ENCODE measurements around the gene GPATCH11.

Gene GPATCH11

DNA sequence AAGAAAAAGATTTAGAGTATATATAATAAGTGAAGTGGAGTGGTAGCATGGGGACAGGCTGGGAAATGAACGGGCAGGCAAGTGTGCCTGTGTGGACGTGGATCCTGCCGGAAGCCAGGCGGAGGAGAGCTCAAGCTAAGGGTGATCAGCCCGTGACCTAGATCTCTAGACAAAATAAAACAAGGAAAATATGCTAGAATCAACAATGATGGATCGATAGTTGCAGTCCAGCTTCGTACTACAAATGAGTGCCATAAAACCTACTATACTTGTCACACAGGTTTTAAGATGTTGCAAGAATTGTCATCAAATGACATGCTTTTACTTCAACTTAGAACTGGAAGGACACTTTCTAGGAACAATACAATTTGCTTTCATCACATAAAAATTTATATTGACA, 64.0 kb downstream of the GPATCH11 start:
- Histone ChIP-seq H3K4me3 (ENCODE audit: low read length in 2 of 2) (no peak overlapping the region), H2AK5ac (ENCODE audit: low read depth, low read length) (no peak overlapping the region), H2AFZ (ENCODE audit: low read length) (no peak overlapping the region), H2BK15ac (ENCODE audit: low read length) (no peak overlapping the region), H3K4ac (ENCODE audit: low read length) (no peak overlapping the region), H3K4me2 (ENCODE audit: insufficient read depth, low read length, poor library complexity, severe bottlenecking) (no peak overlapping the region), H3K9ac (ENCODE audit: low read depth, low read length, poor library complexity) (no peak overlapping the region), H2BK12ac (ENCODE audit: low read length) (no peak overlapping the region), H3K14ac (ENCODE audit: low read length) (no peak overlapping the region), H3K4me1 (ENCODE audit: control insufficient read depth in 2 of 2, insufficient read depth in 1 of 2, low read depth in 1 of 2, low read length in 2 of 2) (no peaks in the 10 kb centered on the region), H3K18ac (ENCODE audit: low read length) (no peak overlapping the region), H3K9me3 (replicated peaks in 1 of 2; ENCODE audit: control insufficient read depth in 2 of 2, insufficient read depth in 1 of 2, low read depth in 1 of 2, low read length in 2 of 2) (peaks cover 0 to 4% of the 10 kb centered on the region in 2 donors), H3K27ac (replicated peaks; ENCODE audit: low read length) (no peak overlapping the region), H3K36me3 (replicated peaks in 1 of 2; ENCODE audit: control insufficient read depth in 2 of 2, insufficient read depth in 2 of 2, low read length in 2 of 2) (peaks cover 9 to 64% of the 10 kb centered on the region in 2 donors), H3K79me1 (ENCODE audit: low read depth, low read length) (no peaks in the 10 kb centered on the region), H2BK120ac (ENCODE audit: low read depth, low read length) (no peak overlapping the region), H4K8ac (ENCODE audit: low read depth, low read length) (no peak overlapping the region), H2BK5ac (ENCODE audit: low read length) (no peak overlapping the region), H3K27me3 (ENCODE audit: control insufficient read depth in 3 of 3, insufficient read depth in 3 of 3, low read depth in 1 of 3, low read length in 3 of 3) (no peaks in the 10 kb centered on the region), H4K91ac (ENCODE audit: low read depth, low read length, poor library complexity) (no peak overlapping the region), H3K23ac (ENCODE audit: low read depth, low read length, poor library complexity) (no peak overlapping the region)
- DNase-seq (ENCODE audit: low spot score): no peak
- WGBS, 2 donors (ENCODE audit: extremely low coverage in 2 of 2, insufficient read length in 2 of 2, insufficient replicate concordance in 1 of 2): no CpG with 5 or more reads among the region's 7 CpGs

All from neuronal stem cell (in vitro differentiated cells).